Measurements from ENCODE around the gene DMGDH.

GRCh38 chr5:79107020-79107796, 37.7 kb upstream of the DMGDH start:
- no peak for TF ChIP-seq POLR2A (IDR thresholded peaks at IDR 0.05)
- TF ChIP-seq, protein P1, sequence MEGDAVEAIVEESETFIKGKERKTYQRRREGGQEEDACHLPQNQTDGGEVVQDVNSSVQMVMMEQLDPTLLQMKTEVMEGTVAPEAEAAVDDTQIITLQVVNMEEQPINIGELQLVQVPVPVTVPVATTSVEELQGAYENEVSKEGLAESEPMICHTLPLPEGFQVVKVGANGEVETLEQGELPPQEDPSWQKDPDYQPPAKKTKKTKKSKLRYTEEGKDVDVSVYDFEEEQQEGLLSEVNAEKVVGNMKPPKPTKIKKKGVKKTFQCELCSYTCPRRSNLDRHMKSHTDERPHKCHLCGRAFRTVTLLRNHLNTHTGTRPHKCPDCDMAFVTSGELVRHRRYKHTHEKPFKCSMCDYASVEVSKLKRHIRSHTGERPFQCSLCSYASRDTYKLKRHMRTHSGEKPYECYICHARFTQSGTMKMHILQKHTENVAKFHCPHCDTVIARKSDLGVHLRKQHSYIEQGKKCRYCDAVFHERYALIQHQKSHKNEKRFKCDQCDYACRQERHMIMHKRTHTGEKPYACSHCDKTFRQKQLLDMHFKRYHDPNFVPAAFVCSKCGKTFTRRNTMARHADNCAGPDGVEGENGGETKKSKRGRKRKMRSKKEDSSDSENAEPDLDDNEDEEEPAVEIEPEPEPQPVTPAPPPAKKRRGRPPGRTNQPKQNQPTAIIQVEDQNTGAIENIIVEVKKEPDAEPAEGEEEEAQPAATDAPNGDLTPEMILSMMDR (IDR thresholded peaks at IDR 0.05): no peak
- no peak for TF ChIP-seq POLR2AphosphoS5 (IDR thresholded peaks at IDR 0.05)
- TF ChIP-seq EP300 (IDR thresholded peaks at IDR 0.05): no peak

All from sigmoid colon (tissue), 4 donors.